Measurements from ENCODE around the gene CFAP299.

Gene CFAP299

GRCh38 chr4:80918004-80918403 is 582.5 kb downstream of the CFAP299 start:
- no peak for DNase-seq (ENCODE audit: low read depth)
- TF ChIP-seq CTCF (IDR thresholded peaks at IDR 0.05; ENCODE audit: control insufficient read depth, extremely low read depth, insufficient read depth), result no peak
- no peak overlapping the region for H3K4me3 ChIP-seq (ENCODE audit: low read depth, low read length)

GRCh38 chr4:80921441-80921840 is 585.9 kb downstream of the CFAP299 start:
- H3K4me3 ChIP-seq (ENCODE audit: low read depth, low read length), result no peak overlapping the region
- TF ChIP-seq CTCF (IDR thresholded peaks at IDR 0.05; ENCODE audit: control insufficient read depth, extremely low read depth, insufficient read depth), result no peak
- no peak for DNase-seq (ENCODE audit: low read depth)

- H3K4me3 ChIP-seq (ENCODE audit: low read depth, low read length), result no peak overlapping the region
- TF ChIP-seq CTCF (IDR thresholded peaks at IDR 0.05; ENCODE audit: control insufficient read depth, extremely low read depth, insufficient read depth), result no peak
- no peak for DNase-seq (ENCODE audit: low read depth)
Measured at GRCh38 chr4:80922941-80923340, 587.4 kb downstream of the CFAP299 start.

- H3K4me3 ChIP-seq (ENCODE audit: low read depth, low read length), result no peak overlapping the region
- no peak for DNase-seq (ENCODE audit: low read depth)
Measured at GRCh38 chr4:80925293-80925692, 589.8 kb downstream of the CFAP299 start.

GRCh38 chr4:80926446-80926845 is 590.9 kb downstream of the CFAP299 start:
- TF ChIP-seq CTCF (IDR thresholded peaks at IDR 0.05; ENCODE audit: control insufficient read depth, extremely low read depth, insufficient read depth), result no peak
- DNase-seq (ENCODE audit: low read depth), result no peak

More at GRCh38 chr4:80925293-80925692, 589.8 kb downstream of the CFAP299 start:
- TF ChIP-seq CTCF (IDR thresholded peaks at IDR 0.05; ENCODE audit: control insufficient read depth, extremely low read depth, insufficient read depth), result no peak

GRCh38 chr4:80926891-80927290 is 591.4 kb downstream of the CFAP299 start:
- TF ChIP-seq CTCF (IDR thresholded peaks at IDR 0.05; ENCODE audit: control insufficient read depth, extremely low read depth, insufficient read depth), result no peak
- DNase-seq (ENCODE audit: low read depth), result no peak
- no peak overlapping the region for H3K4me3 ChIP-seq (ENCODE audit: low read depth, low read length)

More at GRCh38 chr4:80926446-80926845, 590.9 kb downstream of the CFAP299 start:
- no peak overlapping the region for H3K4me3 ChIP-seq (ENCODE audit: low read depth, low read length)

GRCh38 chr4:80927420-80927819 is 591.9 kb downstream of the CFAP299 start:
- no peak for DNase-seq (ENCODE audit: low read depth)
- no peak overlapping the region for H3K4me3 ChIP-seq (ENCODE audit: low read depth, low read length)
- no peak for TF ChIP-seq CTCF (IDR thresholded peaks at IDR 0.05; ENCODE audit: control insufficient read depth, extremely low read depth, insufficient read depth)
